Measurements from ENCODE around the gene SNRPA. TPM values are rescaled to one million over a fixed set of nuclear protein-coding genes. Genes with fewer than 3 reads are reported as not detected.
A peak's percentile ranks its signal among the peaks of the same experiment; 100 is the strongest.

Gene SNRPA
- total RNA-seq, 4 donors from 2014 or later: 47.3 to 69.1 (median 57.6) TPM

- intact Hi-C loops (cut with DNase I): loop anchor here (5.0 kb wide), 1 partner anchor 139 kb away; no protein-coding TSS in a partner anchor
- Histone ChIP-seq H3K27ac (replicated peaks in 1 of 4) (peak overlapping the region; percentile 95 to 99 (median 96)), H3K27me3 (no peaks in the 10 kb centered on the region), H3K9me3 (no peaks in the 10 kb centered on the region), H3K4me3 (peak overlapping the region; percentile 77 to 99 (median 98)), H3K4me1 (peaks cover 73 to 80% (median 77%) of the 10 kb centered on the region in 4 donors), H3K36me3 (peaks cover 5 to 27% (median 20%) of the 10 kb centered on the region in 4 donors)
- whole genome bisulfite sequencing: 47% methylated on average over 12 of the region's 13 CpGs
- no peak for DNase-seq (ENCODE audit: extremely low spot score)
- no peak for TF ChIP-seq POLR2AphosphoS5 (IDR thresholded peaks at IDR 0.05)
- no peak for TF ChIP-seq EP300 (IDR thresholded peaks at IDR 0.05)
- TF ChIP-seq POLR2A (IDR thresholded peaks at IDR 0.05; ENCODE audit: low read depth): no peak
- TF ChIP-seq, protein P1, sequence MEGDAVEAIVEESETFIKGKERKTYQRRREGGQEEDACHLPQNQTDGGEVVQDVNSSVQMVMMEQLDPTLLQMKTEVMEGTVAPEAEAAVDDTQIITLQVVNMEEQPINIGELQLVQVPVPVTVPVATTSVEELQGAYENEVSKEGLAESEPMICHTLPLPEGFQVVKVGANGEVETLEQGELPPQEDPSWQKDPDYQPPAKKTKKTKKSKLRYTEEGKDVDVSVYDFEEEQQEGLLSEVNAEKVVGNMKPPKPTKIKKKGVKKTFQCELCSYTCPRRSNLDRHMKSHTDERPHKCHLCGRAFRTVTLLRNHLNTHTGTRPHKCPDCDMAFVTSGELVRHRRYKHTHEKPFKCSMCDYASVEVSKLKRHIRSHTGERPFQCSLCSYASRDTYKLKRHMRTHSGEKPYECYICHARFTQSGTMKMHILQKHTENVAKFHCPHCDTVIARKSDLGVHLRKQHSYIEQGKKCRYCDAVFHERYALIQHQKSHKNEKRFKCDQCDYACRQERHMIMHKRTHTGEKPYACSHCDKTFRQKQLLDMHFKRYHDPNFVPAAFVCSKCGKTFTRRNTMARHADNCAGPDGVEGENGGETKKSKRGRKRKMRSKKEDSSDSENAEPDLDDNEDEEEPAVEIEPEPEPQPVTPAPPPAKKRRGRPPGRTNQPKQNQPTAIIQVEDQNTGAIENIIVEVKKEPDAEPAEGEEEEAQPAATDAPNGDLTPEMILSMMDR (IDR thresholded peaks at IDR 0.05): no peak
Measured at GRCh38 chr19:40801426-40802299, 50.7 kb downstream of the SNRPA start.

DNA sequence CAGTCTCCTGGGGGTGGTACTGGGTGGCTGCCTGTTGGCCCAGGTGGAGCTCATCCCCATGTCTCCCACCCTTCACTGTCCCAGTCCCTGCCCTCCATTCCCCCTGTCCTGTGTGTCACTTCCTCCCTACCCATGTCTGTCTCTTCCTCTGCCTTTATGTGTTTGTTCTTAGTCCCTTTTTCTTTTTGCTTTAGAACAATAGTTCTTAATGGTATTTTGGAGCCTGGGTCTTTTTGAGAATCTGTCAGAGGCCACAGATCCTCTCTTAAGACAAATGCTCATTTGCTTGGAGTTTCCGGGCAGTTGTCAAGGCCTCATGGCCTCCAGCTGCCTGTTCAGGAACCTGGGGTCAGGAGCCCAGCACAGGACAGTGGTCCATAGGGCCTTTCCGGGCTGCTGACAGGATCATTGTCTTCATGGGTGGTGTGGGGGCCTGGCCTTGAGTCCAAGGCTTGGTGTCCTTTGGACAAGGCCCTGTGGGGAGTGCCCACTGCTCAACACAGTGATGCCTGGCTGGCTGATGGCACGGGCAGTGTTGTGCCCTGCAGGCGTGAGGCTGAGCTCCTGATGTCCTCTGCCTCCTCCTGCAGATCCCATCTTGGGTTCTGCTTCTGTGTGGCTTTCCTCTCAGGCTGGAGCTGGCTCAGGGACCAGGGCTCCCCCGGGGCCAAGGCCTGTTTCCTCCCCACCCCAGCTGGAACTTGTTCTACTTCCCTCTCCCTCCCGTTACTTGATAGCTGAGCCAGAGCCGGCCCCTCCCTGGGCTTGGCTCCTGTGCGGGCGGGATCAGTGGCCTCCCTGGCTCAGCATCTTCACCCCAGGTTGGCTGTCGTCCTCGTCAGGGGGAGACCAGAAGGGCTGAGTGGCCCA lies 51.5 kb downstream of the SNRPA start:
- intact Hi-C loops (cut with DNase I): loop anchor here (5.0 kb wide), 1 partner anchor 140 kb away; no protein-coding TSS in a partner anchor
- H3K27ac ChIP-seq (replicated peaks in 1 of 4): peak overlapping the region; percentile 78 to 99 (median 96)
- H3K4me1 ChIP-seq: peaks cover 81 to 86% (median 85%) of the 10 kb centered on the region in 4 donors
- WGBS: 19% methylated on average over 9 of the region's 11 CpGs
- H3K36me3 ChIP-seq: peaks cover 10 to 33% (median 24%) of the 10 kb centered on the region in 4 donors
- peak; percentile 37 to 39 for TF ChIP-seq POLR2AphosphoS5 (IDR thresholded peaks at IDR 0.05)
- TF ChIP-seq, protein P1 (IDR thresholded peaks at IDR 0.05): no peak
- H3K4me3 ChIP-seq: peak overlapping the region; percentile 27 to 98 (median 62)
- DNase-seq (ENCODE audit: extremely low spot score): no peak
- H3K9me3 ChIP-seq: no peaks in the 10 kb centered on the region
- H3K27me3 ChIP-seq: no peaks in the 10 kb centered on the region

DNA sequence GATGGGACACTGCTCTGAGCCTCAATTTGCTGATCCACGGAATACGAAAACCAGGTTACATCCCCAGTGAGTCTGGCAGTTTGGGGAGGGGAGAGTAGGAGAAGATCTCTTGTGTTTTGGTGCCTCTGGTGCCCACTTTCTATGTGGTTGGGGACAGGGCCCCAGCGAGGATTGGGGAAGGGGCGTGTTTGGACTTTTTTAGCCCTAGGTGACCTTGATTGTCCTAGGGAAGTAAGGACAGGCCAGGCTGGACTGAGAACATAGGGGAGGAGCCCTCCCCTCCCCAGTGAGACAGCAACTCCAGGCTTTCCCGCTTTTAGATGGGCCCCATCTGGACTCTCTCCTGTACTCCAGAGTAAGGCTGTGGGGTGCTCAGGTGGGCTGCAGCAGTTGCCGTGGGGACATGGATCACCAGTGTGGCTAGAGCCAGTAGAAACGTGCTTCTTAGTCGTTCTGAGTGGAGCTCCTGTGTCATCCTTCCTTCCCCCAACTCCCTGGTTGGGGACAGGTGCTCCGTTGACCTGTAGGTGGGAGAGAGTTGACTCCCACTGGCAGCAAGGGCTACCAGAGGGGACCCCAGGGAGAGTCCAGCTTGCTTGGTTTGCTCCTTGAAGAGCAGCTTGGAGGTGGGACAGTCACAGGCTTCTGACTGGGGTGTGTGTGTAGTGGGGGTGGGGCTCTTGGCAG lies 52.3 kb downstream of the SNRPA start:
- TF ChIP-seq POLR2AphosphoS5 (IDR thresholded peaks at IDR 0.05) (peak in 1 of 2 donors; percentile 17), EP300 (IDR thresholded peaks at IDR 0.05) (no peak)
- Histone ChIP-seq H3K4me3 (peak overlapping the region; percentile 27 to 98 (median 62)), H3K4me1 (peaks cover 84 to 85% (median 84%) of the 10 kb centered on the region in 4 donors)

DNA sequence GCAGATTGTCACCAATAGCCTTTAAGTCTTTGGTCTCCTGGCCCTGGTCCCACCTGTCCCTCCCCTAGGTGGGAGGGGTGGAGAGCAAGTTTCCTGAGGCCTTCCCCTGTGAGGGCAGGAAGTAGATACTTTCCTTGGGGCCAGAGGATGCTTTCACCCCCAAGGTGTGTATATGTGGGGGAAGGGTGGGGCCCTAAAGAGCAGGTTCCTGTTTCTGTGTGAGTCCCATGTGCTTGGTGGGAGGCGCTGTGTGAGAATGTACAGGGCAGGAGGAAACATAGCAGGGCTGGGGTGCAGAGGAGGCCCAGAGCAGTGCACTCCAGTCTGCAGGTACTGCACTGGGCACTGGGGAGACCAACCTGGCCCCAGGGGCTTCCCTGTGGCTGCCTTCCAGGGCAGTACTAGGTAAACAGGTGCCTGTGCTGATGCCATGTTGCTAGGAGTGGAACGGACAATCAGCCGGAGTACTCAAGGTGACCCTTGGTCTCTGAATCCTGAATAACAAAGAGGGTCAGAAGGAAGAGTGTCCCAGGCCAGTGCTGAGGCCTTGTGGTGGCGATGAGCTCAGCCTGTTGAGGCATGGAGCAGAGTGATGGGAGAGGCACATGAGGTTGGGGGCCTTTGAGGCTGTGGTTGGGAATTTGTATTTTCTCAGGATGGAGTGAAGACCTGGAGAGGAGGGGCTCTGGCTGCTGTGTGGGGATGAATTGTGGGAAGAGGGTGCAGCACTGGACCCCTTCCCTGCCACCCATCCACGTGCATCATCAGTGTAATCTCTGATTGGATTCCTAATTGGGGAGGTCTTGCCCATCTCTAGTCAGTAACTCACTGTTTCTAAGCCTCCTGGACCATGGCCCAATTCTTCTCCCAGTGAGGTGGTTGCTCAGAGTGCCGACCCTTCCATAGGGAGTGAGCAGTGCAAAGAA lies 53.1 kb downstream of the SNRPA start:
- H3K4me1 ChIP-seq: peaks cover 89 to 93% (median 92%) of the 10 kb centered on the region in 4 donors
- 81% methylated on average over 5 of the region's 6 CpGs for WGBS
- H3K4me3 ChIP-seq: peak overlapping the region; percentile 27 to 98 (median 62)
- no peaks in the 10 kb centered on the region for H3K9me3 ChIP-seq
- H3K27ac ChIP-seq (replicated peaks in 1 of 4): peak overlapping the region; percentile 78 to 99 (median 96)
- no peak for DNase-seq (ENCODE audit: extremely low spot score)
- intact Hi-C loops (cut with DNase I): loop anchor here (5.0 kb wide), 1 partner anchor 142 kb away; no protein-coding TSS in a partner anchor
- H3K27me3 ChIP-seq: no peaks in the 10 kb centered on the region
- no peak for TF ChIP-seq POLR2AphosphoS5 (IDR thresholded peaks at IDR 0.05)
- no peak for TF ChIP-seq POLR2A (IDR thresholded peaks at IDR 0.05; ENCODE audit: low read depth)
- TF ChIP-seq, protein P1 (IDR thresholded peaks at IDR 0.05): no peak
- TF ChIP-seq EP300 (IDR thresholded peaks at IDR 0.05): no peak
- H3K36me3 ChIP-seq: peaks cover 10 to 49% (median 40%) of the 10 kb centered on the region in 4 donors

More for the DNA sequence above, 52.3 kb downstream of the SNRPA start:
- no peaks in the 10 kb centered on the region for H3K27me3 ChIP-seq
- intact Hi-C loops (cut with DNase I): loop anchor here (5.0 kb wide), 1 partner anchor 141 kb away; no protein-coding TSS in a partner anchor
- DNase-seq (ENCODE audit: extremely low spot score): no peak
- no peaks in the 10 kb centered on the region for H3K9me3 ChIP-seq
- 43% methylated on average over 3 of the region's 9 CpGs for WGBS
- peaks cover 10 to 41% (median 32%) of the 10 kb centered on the region in 4 donors for H3K36me3 ChIP-seq
- peak overlapping the region; percentile 78 to 99 (median 96) for H3K27ac ChIP-seq (replicated peaks in 1 of 4)

All from esophagus muscularis mucosa (tissue), 4 donors.